Right lung (tissue), 10 donors: ENCODE data around the gene SRSF9. TPM values are rescaled to one million over a fixed set of nuclear protein-coding genes. Genes with fewer than 3 reads are reported as not detected.
"Not testable (repeated sequence)": the region's sequence is repeated elsewhere in the genome, so short reads cannot be mapped to it uniquely, and the experiment has no call there.

Experiments used
- DNase-seq, 2 donors: peaks; one replicate each; pipeline ENCODE4 v3.0.0-alpha.2; 2013
- long read RNA-seq, 8 donors: transcript quantifications; one replicate each; lab custom pipeline, GENCODE V29; 2026
- polyA plus RNA-seq, 5 donors: library from polyadenylated mRNA; unstranded; fragments of 120-200 nt; gene quantifications; one replicate each; pipeline versions ENCODE4 v1.2.1 to v1.2.3, GENCODE V29; 2013; ENCODE audit warnings: inconsistent platforms in 1 of 5, low replicate concordance in 1 of 5; ENCODE audit not compliant: insufficient read length in 5 of 5, insufficient read depth in 1 of 5

The SRSF9 gene
- 100 to 1,000 TPM; 174 to 225 (median 192) TPM for polyA plus RNA-seq
- long read RNA-seq, donor 1, transcript SRSF9-201 (4 exons, 1,201 nt) = minor isoform, 146 of 416 reads
- long read RNA-seq, donor 1, transcript SRSF9-204 (2 exons, 1,446 nt) = minor isoform, 67 of 416 reads
- long read RNA-seq, donor 1, transcript SRSF9-202 (2 exons, 946 nt) = minor isoform, 14 of 416 reads
- long read RNA-seq, donor 1, transcript SRSF9-203 (1 exons, 1,704 nt) = major isoform, 147 of 416 reads
- long read RNA-seq, donor 1, partial matches to known transcripts = 35 of 416 reads
- long read RNA-seq, donor 1, other reads (novel, unspliced or antisense) = 7 of 416 reads
- long read RNA-seq, donor 2, transcript SRSF9-204 (2 exons, 1,446 nt) = minor isoform, 45 of 267 reads
- long read RNA-seq, donor 2, transcript SRSF9-201 (4 exons, 1,201 nt) = major isoform, 132 of 267 reads
- long read RNA-seq, donor 2, transcript SRSF9-203 (1 exons, 1,704 nt) = minor isoform, 66 of 267 reads
- long read RNA-seq, donor 2, transcript SRSF9-202 (2 exons, 946 nt) = minor isoform, 6 of 267 reads
- long read RNA-seq, donor 2, partial matches to known transcripts = 18 of 267 reads
- long read RNA-seq, donor 2, other reads (novel, unspliced or antisense) = 0 of 267 reads
- long read RNA-seq, donor 3, transcript SRSF9-203 (1 exons, 1,704 nt) = major isoform, 165 of 408 reads
- long read RNA-seq, donor 3, transcript SRSF9-204 (2 exons, 1,446 nt) = minor isoform, 67 of 408 reads
- long read RNA-seq, donor 3, transcript SRSF9-202 (2 exons, 946 nt) = minor isoform, 12 of 408 reads
- long read RNA-seq, donor 3, transcript SRSF9-201 (4 exons, 1,201 nt) = minor isoform, 135 of 408 reads
- long read RNA-seq, donor 3, partial matches to known transcripts = 24 of 408 reads
- long read RNA-seq, donor 3, other reads (novel, unspliced or antisense) = 5 of 408 reads
- long read RNA-seq, donor 4, transcript SRSF9-204 (2 exons, 1,446 nt) = minor isoform, 40 of 241 reads
- long read RNA-seq, donor 4, transcript SRSF9-201 (4 exons, 1,201 nt) = minor isoform, 87 of 241 reads
- long read RNA-seq, donor 4, transcript SRSF9-203 (1 exons, 1,704 nt) = major isoform, 89 of 241 reads
- long read RNA-seq, donor 4, partial matches to known transcripts = 24 of 241 reads
- long read RNA-seq, donor 4, other reads (novel, unspliced or antisense) = 0 of 241 reads
- long read RNA-seq, donor 5, transcript SRSF9-204 (2 exons, 1,446 nt) = minor isoform, 71 of 1,801 reads
- long read RNA-seq, donor 5, transcript SRSF9-203 (1 exons, 1,704 nt) = minor isoform, 161 of 1,801 reads
- long read RNA-seq, donor 5, transcript SRSF9-201 (4 exons, 1,201 nt) = major isoform, 198 of 1,801 reads
- long read RNA-seq, donor 5, transcript SRSF9-202 (2 exons, 946 nt) = minor isoform, 9 of 1,801 reads
- long read RNA-seq, donor 5, partial matches to known transcripts = 469 of 1,801 reads
- long read RNA-seq, donor 5, other reads (novel, unspliced or antisense) = 893 of 1,801 reads
- long read RNA-seq, donor 6, transcript SRSF9-201 (4 exons, 1,201 nt) = major isoform, 162 of 1,099 reads
- long read RNA-seq, donor 6, transcript SRSF9-204 (2 exons, 1,446 nt) = minor isoform, 83 of 1,099 reads
- long read RNA-seq, donor 6, transcript SRSF9-203 (1 exons, 1,704 nt) = minor isoform, 145 of 1,099 reads
- long read RNA-seq, donor 6, transcript SRSF9-202 (2 exons, 946 nt) = minor isoform, 16 of 1,099 reads
- long read RNA-seq, donor 6, partial matches to known transcripts = 105 of 1,099 reads
- long read RNA-seq, donor 6, other reads (novel, unspliced or antisense) = 588 of 1,099 reads
- long read RNA-seq, donor 7, transcript SRSF9-202 (2 exons, 946 nt) = minor isoform, 11 of 1,140 reads
- long read RNA-seq, donor 7, transcript SRSF9-204 (2 exons, 1,446 nt) = minor isoform, 27 of 1,140 reads
- long read RNA-seq, donor 7, transcript SRSF9-201 (4 exons, 1,201 nt) = major isoform, 164 of 1,140 reads
- long read RNA-seq, donor 7, transcript SRSF9-203 (1 exons, 1,704 nt) = minor isoform, 78 of 1,140 reads
- long read RNA-seq, donor 7, partial matches to known transcripts = 781 of 1,140 reads
- long read RNA-seq, donor 7, other reads (novel, unspliced or antisense) = 79 of 1,140 reads
- long read RNA-seq, donor 8, transcript SRSF9-204 (2 exons, 1,446 nt) = minor isoform, 24 of 436 reads
- long read RNA-seq, donor 8, transcript SRSF9-203 (1 exons, 1,704 nt) = major isoform, 61 of 436 reads
- long read RNA-seq, donor 8, transcript SRSF9-201 (4 exons, 1,201 nt) = minor isoform, 54 of 436 reads
- long read RNA-seq, donor 8, transcript SRSF9-202 (2 exons, 946 nt) = minor isoform, 6 of 436 reads
- long read RNA-seq, donor 8, partial matches to known transcripts = 51 of 436 reads
- long read RNA-seq, donor 8, other reads (novel, unspliced or antisense) = 240 of 436 reads

GRCh38 chr12:120469450-120470149, at the start of gene SRSF9:
Gene SRSF9, minus strand, starts transcription at chr12:120469748. Its CDS starts 139 bp downstream, at chr12:120469609.
- peak; percentile 97 for DNase-seq

GRCh38 chr12:120519324-120519723, 49.8 kb upstream of the SRSF9 start:
- DNase-seq = not testable (repeated sequence)

GRCh38 chr12:120515496-120515895, 45.9 kb upstream of the SRSF9 start:
- no peak for DNase-seq

- DNase-seq = no peak
Observed at GRCh38 chr12:120514002-120514401, 44.5 kb upstream of the SRSF9 start.

GRCh38 chr12:120508537-120508936, 39.0 kb upstream of the SRSF9 start:
- DNase-seq = no peak

GRCh38 chr12:120504587-120504986, 35.0 kb upstream of the SRSF9 start:
- no peak for DNase-seq

- DNase-seq = peak in 1 of 2 donors; percentile 12
Observed at GRCh38 chr12:120500581-120500980, 31.0 kb upstream of the SRSF9 start.

GRCh38 chr12:120498870-120499515, 29.4 kb upstream of the SRSF9 start:
- no peak for DNase-seq

- no peak for DNase-seq
Observed at GRCh38 chr12:120497524-120498150, 28.1 kb upstream of the SRSF9 start.

GRCh38 chr12:120496413-120497340, 27.1 kb upstream of the SRSF9 start:
- DNase-seq = peak; percentile 38 to 45

GRCh38 chr12:120495731-120496412, 26.3 kb upstream of the SRSF9 start, which contains the start of gene DYNLL1:
Gene DYNLL1, plus strand, starts transcription at chr12:120496113. Its CDS starts 309 bp downstream, at chr12:120496422.
- DNase-seq = peak; percentile 96 to 97

GRCh38 chr12:120495186-120495730, 25.7 kb upstream of the SRSF9 start:
- no peak for DNase-seq

GRCh38 chr12:120490833-120491512, 21.4 kb upstream of the SRSF9 start:
- DNase-seq = no peak

GRCh38 chr12:120490325-120490724, 20.8 kb upstream of the SRSF9 start:
- no peak for DNase-seq

- DNase-seq = no peak
Observed at GRCh38 chr12:120489018-120489417, 19.5 kb upstream of the SRSF9 start.
